ENCODE data around the gene RFWD3. TPM values are rescaled to one million over a fixed set of nuclear protein-coding genes. Genes with fewer than 3 reads are reported as not detected.
A peak's percentile ranks its signal among the peaks of the same experiment; 100 is the strongest.

Gene RFWD3
- total and polyA plus RNA-seq, 2 of the 13 experiments (the other 11 are each of a cell fraction or from before 2014, with no cell fraction given): 23.4 to 62.6 TPM

GRCh38 chr16:74666425-74667254 lies at the start of gene RFWD3 (continued):
- TF ChIP-seq FOXO1 (CRISPR knock-in tag; IDR thresholded peaks at IDR 0.05): peak; percentile 8; the same call in 1 of the 2 replicates
- no peak for TF ChIP-seq CSRNP2 (CRISPR knock-in tag; conservative IDR thresholded peaks at IDR 0.05; ENCODE audit: low read depth)
- TF ChIP-seq DZIP1 (CRISPR knock-in tag; IDR thresholded peaks at IDR 0.05): peak; percentile 38; the same call in 1 of the 2 replicates
- no peak for TF ChIP-seq AKAP8 (CRISPR knock-in tag; IDR thresholded peaks at IDR 0.05)
- peak; percentile 90 for TF ChIP-seq POLR2AphosphoS5 (IDR thresholded peaks at IDR 0.05; ENCODE audit: low read depth, low read length)
- no peak; the same call in 1 of the 2 replicates for TF ChIP-seq ZBTB4 (CRISPR knock-in tag; IDR thresholded peaks at IDR 0.05; ENCODE audit: borderline replicate concordance)
- no peak for TF ChIP-seq GZF1 (CRISPR knock-in tag; IDR thresholded peaks at IDR 0.05)
- TF ChIP-seq ZNF713 (CRISPR knock-in tag; IDR thresholded peaks at IDR 0.05): no peak
- no peak for TF ChIP-seq FOXO4 (CRISPR knock-in tag; conservative IDR thresholded peaks at IDR 0.05)
- TF ChIP-seq CTCF (CRISPR knock-in tag; IDR thresholded peaks at IDR 0.05): peak; percentile 21; the same call in 1 of the 2 replicates
- no peak for TF ChIP-seq BHLHE40 (IDR thresholded peaks at IDR 0.05; ENCODE audit: low read length)
- no peak for TF ChIP-seq ZNF367 (CRISPR knock-in tag; IDR thresholded peaks at IDR 0.05; ENCODE audit: borderline replicate concordance)
- peak; percentile 80; the same call in 1 of the 2 replicates for TF ChIP-seq CENPT (CRISPR knock-in tag; IDR thresholded peaks at IDR 0.05; ENCODE audit: low read depth)
- TF ChIP-seq ZNF432 (CRISPR knock-in tag; IDR thresholded peaks at IDR 0.05; ENCODE audit: borderline replicate concordance): no peak
- TF ChIP-seq ZNF839 (CRISPR knock-in tag; IDR thresholded peaks at IDR 0.05; ENCODE audit: borderline replicate concordance): peak; percentile 60; the same call in 1 of the 2 replicates
- TF ChIP-seq ZNF709 (CRISPR knock-in tag; IDR thresholded peaks at IDR 0.05): no peak
- 0 out of 2 replicates have a peak, but pooled peaks have one; percentile 50 for TF ChIP-seq ZNF616 (CRISPR knock-in tag; IDR thresholded peaks at IDR 0.05; ENCODE audit: low read depth)

Data from HepG2 (cell line).